ENCODE data around the gene USP3. TPM values are rescaled to one million over a fixed set of nuclear protein-coding genes. Genes with fewer than 3 reads are reported as not detected.
A peak's percentile ranks its signal among the peaks of the same experiment; 100 is the strongest.

The USP3 gene
- total RNA-seq, 2 experiments from 2014 or later: 57.1 to 58.6 TPM

- Mint-ChIP-seq H3K27ac (peak overlapping the region; percentile 68), H3K36me3 (ENCODE audit: low read depth) (no peaks in the 10 kb centered on the region), H3K4me1 (ENCODE audit: low read depth) (peaks cover 71% of the 10 kb centered on the region), H3K4me3 (no peak overlapping the region), H3K9me3 (no peaks in the 10 kb centered on the region), H3K27me3 (no peaks in the 10 kb centered on the region)
- no peak for TF ChIP-seq CTCF (IDR thresholded peaks at IDR 0.05)
- intact Hi-C loops (cut with micrococcal nuclease): no loop called here
- DNase-seq (no peak), ATAC-seq (no peak)
- POLR2A ChIA-PET: no interaction called here
- CTCF ChIA-PET: interaction anchor here (1.3 kb wide), 3 partner anchors 9 to 27 kb away, joined by 4 to 9 read pairs (median 5); no protein-coding TSS in a partner anchor
Measured at GRCh38 chr15:63478243-63478642, 26.1 kb upstream of the USP3 start.

GRCh38 chr15:63480441-63480821, 24.0 kb upstream of the USP3 start:
- peaks cover 71% of the 10 kb centered on the region for H3K4me1 Mint-ChIP-seq (ENCODE audit: low read depth)
- intact Hi-C loops (cut with micrococcal nuclease): no loop called here
- ChIA-PET POLR2A (interaction anchor here (0.8 to 2.4 kb wide), 5 partner anchors 16 to 120 kb away, joined by 3 to 11 read pairs (median 5); partner anchors contain the start of gene USP3), CTCF (interaction anchor here (0.7 to 7.6 kb wide), 3 partner anchors 13 to 119 kb away, joined by 3 to 53 read pairs (median 6); no protein-coding TSS in a partner anchor)
- no peaks in the 10 kb centered on the region for H3K9me3 Mint-ChIP-seq
- no peak overlapping the region for H3K4me3 Mint-ChIP-seq
- H3K27ac Mint-ChIP-seq: peak overlapping the region; percentile 65
- TF ChIP-seq CTCF (IDR thresholded peaks at IDR 0.05): no peak
- H3K27me3 Mint-ChIP-seq: no peaks in the 10 kb centered on the region
- DNase-seq (no peak), ATAC-seq (no peak)
- H3K36me3 Mint-ChIP-seq (ENCODE audit: low read depth): no peaks in the 10 kb centered on the region

- H3K36me3 Mint-ChIP-seq (ENCODE audit: low read depth): no peaks in the 10 kb centered on the region
Measured at GRCh38 chr15:63481105-63481810, 23.1 kb upstream of the USP3 start.

GRCh38 chr15:63482874-63483323, 21.5 kb upstream of the USP3 start:
- ATAC-seq (no peak), DNase-seq (no peak)
- H3K36me3 Mint-ChIP-seq (ENCODE audit: low read depth): no peaks in the 10 kb centered on the region
- ChIA-PET CTCF (interaction anchor here (0.8 to 7.6 kb wide), 10 partner anchors 9 to 585 kb away, joined by 3 to 53 read pairs (median 5); no protein-coding TSS in a partner anchor), POLR2A (interaction anchor here (0.9 to 4.3 kb wide), 6 partner anchors 10 to 32 kb away, joined by 3 to 34 read pairs (median 5); partner anchors contain the start of gene USP3)
- no peak for TF ChIP-seq CTCF (IDR thresholded peaks at IDR 0.05)
- no peaks in the 10 kb centered on the region for H3K9me3 Mint-ChIP-seq
- H3K27ac Mint-ChIP-seq: peak overlapping the region; percentile 25
- H3K4me1 Mint-ChIP-seq (ENCODE audit: low read depth): peaks cover 74% of the 10 kb centered on the region
- H3K27me3 Mint-ChIP-seq: no peaks in the 10 kb centered on the region
- intact Hi-C loops (cut with micrococcal nuclease): no loop called here
- no peak overlapping the region for H3K4me3 Mint-ChIP-seq

More at GRCh38 chr15:63481105-63481810, 23.1 kb upstream of the USP3 start:
- Mint-ChIP-seq H3K4me1 (ENCODE audit: low read depth) (peaks cover 68% of the 10 kb centered on the region), H3K27me3 (no peaks in the 10 kb centered on the region), H3K9me3 (no peaks in the 10 kb centered on the region), H3K27ac (peak overlapping the region; percentile 65), H3K4me3 (no peak overlapping the region)
- DNase-seq: peak; percentile 50
- no peak for TF ChIP-seq CTCF (IDR thresholded peaks at IDR 0.05)
- CTCF ChIA-PET: interaction anchor here (0.7 to 7.6 kb wide), 6 partner anchors 8 to 119 kb away, joined by 3 to 53 read pairs (median 4); no protein-coding TSS in a partner anchor
- POLR2A ChIA-PET: interaction anchor here (0.8 kb wide), 1 partner anchor 120 kb away, joined by 3 read pairs; no protein-coding TSS in a partner anchor
- peak; percentile 63 for ATAC-seq
- intact Hi-C loops (cut with micrococcal nuclease): no loop called here

All from activated CD8-positive, alpha-beta T cell treated with anti-CD3 and anti-CD28 coated beads for 36 hours (primary cell).